AML-193 (cell line): ENCODE measurements around the gene ZMIZ1.

Experiments
- DNase-seq, 2 experiments: peaks; one replicate each; lab custom pipeline; 2025; lab: John Stamatoyannopoulos, UW

ZMIZ1 gene

DNA sequence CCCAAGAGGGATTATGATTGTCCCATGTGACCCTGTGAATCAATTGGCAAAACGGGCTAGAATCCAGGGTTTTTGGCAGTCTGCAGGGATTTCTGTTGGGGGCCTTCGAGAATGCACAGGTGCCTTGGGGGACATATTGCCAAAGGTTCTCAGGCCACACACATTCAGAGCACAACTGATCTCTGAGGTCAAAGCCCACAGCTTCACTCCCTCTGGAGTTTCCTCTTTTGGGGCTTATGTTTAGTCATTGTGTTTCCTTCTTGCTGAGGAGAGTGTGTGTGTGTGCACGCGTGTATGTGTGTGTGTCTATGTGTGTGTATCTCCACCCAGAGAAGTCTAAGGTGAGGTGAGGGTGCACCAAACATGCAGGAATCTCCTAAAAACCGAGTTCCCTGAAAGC is 287.3 kb downstream of the ZMIZ1 start:
- DNase-seq, result peak; percentile 78 to 82

DNA sequence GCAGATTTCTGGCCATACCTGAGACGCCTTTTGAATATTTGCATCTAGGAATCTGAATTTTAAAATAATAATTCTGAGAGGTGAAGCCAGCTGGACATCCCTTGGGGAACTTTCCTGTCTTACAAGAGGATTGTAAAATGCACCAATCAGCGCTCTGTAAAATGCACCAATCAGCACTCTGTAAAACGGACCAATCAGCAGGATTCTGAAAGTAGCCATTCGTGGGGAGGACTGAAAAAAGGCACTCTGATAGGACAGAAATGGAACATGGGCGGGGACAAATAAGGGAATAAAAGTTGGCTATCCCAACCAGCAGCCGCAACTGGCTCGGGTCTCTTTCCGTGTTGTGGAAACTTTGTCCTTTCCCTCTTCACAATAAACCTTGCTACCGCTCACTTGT is 288.4 kb downstream of the ZMIZ1 start:
- DNase-seq, result no peak

DNA sequence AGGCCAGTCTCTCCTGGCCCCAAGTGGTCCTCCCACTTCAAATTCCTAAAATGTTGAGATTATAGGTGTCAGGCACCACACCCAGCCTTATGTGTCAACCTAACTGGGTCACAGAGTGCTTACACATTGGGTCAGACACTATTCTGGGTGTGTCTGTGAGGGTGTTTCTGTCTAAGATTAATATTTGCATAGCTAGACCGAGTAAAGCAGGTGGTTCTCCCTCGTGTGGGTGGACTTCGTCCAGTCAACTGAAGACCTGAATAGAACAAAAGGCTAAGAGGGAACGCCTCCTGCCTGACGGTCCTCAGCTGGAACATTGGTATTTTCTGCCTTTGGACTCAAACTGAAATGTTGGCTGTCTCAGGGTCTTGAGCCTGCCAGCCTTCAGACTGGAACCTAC is 290.0 kb downstream of the ZMIZ1 start:
- DNase-seq, result no peak

DNA sequence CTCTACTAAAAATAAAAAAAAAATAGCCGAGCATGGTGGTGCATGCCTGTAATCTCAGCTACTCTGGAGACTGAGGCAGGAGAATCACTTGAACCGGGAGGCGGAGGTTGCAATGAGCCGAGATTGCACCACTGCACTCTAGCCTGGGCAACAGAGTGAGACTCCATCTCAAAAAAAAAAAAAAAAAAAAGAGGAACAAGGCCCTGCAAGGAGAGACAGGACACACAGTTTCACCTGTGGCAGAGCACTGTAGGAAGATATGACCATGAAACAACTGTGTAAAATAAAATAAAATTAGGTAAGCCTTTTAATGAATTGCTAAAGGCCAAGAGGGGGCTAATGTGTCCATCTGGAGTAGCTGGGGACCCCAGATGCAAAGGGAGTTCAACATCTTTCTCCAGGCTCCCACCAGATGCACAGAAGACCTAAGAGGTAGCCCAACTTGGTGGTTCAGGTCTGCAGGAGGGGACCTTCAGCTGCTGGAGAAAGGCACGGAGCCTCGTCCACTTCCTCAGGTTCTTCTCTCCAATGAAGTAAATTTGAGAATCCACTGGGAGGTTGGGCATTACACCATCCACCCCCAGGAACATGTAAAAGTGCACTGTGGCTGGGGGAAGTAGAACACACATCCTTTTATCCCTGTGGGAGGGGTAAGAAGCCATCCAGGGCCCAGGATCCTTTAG is 291.2 kb downstream of the ZMIZ1 start:
- no peak for DNase-seq

DNA sequence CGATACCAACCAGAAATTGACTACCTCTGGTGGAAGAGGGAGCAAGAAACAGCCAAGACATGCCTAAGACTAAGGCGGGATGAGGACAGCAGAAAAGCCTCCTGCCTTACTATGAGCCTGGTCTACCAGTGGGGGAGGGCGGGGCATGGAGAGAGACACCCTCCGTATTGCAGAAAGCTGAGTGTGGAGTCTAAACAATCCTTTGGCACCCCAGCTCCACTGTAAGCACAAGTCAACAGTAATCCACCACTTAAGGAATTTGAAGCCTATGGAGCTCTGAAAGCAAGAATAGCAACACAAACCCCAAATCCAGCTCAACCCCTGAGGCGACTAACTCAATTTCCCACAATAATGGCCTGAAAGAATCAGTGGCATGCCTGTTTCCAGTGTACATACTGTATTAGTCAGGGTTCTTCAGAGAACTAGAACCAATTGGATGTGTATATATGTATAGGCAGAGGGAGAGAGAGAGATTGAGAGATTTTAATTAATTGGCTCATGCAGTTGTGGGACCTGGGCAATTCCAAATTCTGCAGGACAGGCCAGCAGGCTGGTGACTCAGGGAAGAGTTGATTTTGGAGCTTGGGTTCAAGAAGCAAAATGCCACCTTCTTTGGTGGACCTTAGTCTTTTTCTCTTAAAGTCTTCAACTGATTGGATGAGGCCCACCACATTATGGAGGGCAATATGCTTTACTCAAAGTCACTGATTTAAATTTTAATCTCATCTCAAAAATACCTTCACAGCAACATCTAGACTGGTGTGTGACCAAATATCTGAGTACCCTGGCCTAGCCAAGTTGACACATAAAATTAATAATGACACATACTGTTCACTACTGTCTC is 292.0 kb downstream of the ZMIZ1 start:
- DNase-seq, result no peak

DNA sequence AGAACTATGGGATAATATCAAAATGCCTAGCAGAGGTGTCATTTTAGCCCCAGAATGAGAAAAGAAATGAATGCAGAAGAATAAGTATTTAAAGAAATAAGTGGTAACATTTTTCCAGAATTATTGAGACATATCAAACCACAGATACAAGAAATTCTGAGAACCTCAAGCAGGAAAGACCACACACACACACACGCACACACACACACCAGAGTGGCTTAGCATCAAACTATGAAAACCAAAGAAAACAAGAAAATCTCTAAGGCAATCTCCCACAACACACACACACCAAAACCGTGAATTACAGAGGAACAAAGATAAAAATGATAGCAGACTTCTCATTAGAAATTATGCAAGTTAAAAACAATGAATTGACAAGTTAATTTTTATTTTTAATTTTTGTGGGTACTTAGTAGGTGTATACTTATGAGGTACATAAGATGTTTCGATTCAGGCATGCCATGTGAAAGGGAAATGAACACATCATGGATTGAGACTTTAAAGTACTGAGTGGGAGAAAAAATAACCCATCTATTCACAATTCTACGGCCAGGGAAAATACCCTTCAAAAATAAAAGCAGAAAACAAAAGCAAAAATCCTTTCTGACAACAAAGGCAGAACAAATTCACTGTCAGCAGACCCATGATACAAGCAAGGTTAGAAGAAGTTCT is 293.1 kb downstream of the ZMIZ1 start:
- DNase-seq, result peak in 1 of 2 experiments; percentile 24
